ENCODE results near the gene TAS1R3. TPM values are rescaled to one million over a fixed set of nuclear protein-coding genes. Genes with fewer than 3 reads are reported as not detected.

Gene TAS1R3
- total RNA-seq, 1 donor from 2014 or later = 1.6 TPM

GRCh38 chr1:1303736-1304135, 27.3 kb upstream of the TAS1R3 start:
- Histone ChIP-seq H3K4me3 (ENCODE audit: low read length in 3 of 3) (no peak overlapping the region), H3K4me1 (ENCODE audit: control insufficient read depth in 3 of 3, insufficient read depth in 3 of 3, low read length in 3 of 3) (peaks cover 29 to 38% (median 37%) of the 10 kb centered on the region in 3 donors), H3K36me3 (ENCODE audit: control insufficient read depth in 3 of 3, insufficient read depth in 3 of 3, low read length in 3 of 3) (peaks cover 0 to 2% (median 0%) of the 10 kb centered on the region in 3 donors), H3K27ac (ENCODE audit: low read depth, low read length) (no peak overlapping the region), H3K9ac (ENCODE audit: low read depth in 1 of 3, low read length in 3 of 3) (no peak overlapping the region), H3K9me3 (ENCODE audit: control insufficient read depth in 3 of 3, low read length in 3 of 3) (no peaks in the 10 kb centered on the region), H3K27me3 (ENCODE audit: control insufficient read depth in 3 of 3, insufficient read depth in 3 of 3, low read length in 3 of 3) (no peaks in the 10 kb centered on the region)

DNA sequence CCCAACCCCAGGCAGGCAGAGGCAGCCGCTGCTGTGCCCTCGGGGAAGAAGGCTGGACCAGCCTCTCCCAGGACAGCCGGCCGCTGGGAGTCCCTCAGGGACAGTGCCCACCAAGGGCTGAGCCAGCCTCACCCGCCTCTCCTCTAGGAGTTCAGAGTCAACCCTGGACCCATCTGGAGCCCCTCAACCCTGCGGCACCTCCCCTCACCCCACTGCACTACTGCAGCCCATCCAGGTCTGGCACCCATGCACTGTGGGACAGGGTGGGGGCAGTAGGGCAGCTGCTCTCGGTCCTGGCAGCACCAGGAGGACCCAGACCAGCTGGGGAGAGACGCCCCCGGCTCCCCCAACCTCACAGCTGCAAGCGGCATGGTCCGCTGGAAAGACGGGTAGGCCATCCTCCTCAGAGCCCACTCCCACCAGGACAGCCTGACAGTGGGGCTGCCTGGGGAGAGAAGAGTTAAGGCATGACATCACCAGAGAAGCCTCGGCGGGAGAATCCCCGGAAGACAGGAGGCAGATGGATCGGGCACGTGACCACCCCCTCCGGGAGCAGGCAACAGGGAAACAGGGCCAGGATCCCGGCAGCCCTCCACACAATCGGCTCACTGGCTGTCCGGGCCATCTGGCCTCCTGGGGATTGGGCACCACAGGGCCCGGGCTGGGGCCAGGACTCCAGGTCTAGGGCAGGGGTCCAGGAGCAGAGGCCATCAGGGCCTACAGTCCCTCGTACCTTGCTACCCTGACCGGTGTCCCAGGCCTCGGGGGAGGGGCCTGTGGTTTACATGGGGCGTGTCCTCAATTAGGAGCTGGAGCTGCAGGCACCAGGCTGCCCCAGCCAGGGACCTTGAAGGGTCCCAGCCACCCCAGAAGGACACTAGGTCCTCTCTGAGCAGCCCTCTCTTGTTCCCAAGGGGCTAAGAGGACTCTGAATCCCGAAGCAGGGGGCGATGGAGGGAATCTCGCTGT, 26.5 kb upstream of the TAS1R3 start:
- H3K4me1 ChIP-seq (ENCODE audit: control insufficient read depth in 3 of 3, insufficient read depth in 3 of 3, low read length in 3 of 3) = peaks cover 36 to 45% (median 44%) of the 10 kb centered on the region in 3 donors
- H3K36me3 ChIP-seq (ENCODE audit: control insufficient read depth in 3 of 3, insufficient read depth in 3 of 3, low read length in 3 of 3) = peaks cover 0 to 2% (median 0%) of the 10 kb centered on the region in 3 donors
- H3K4me3 ChIP-seq (ENCODE audit: low read length in 3 of 3) = peak overlapping the region; percentile 60 to 82 (median 68)
- no peaks in the 10 kb centered on the region for H3K9me3 ChIP-seq (ENCODE audit: control insufficient read depth in 3 of 3, low read length in 3 of 3)
- peak overlapping the region; percentile 57 to 89 (median 69) for H3K9ac ChIP-seq (ENCODE audit: low read depth in 1 of 3, low read length in 3 of 3)
- H3K27me3 ChIP-seq (ENCODE audit: control insufficient read depth in 3 of 3, insufficient read depth in 3 of 3, low read length in 3 of 3) = no peaks in the 10 kb centered on the region
- peak overlapping the region; percentile 68 for H3K27ac ChIP-seq (ENCODE audit: low read depth, low read length)

GRCh38 chr1:1305300-1306069, 25.6 kb upstream of the TAS1R3 start:
- peak overlapping the region; percentile 76 to 82 (median 81) for H3K4me3 ChIP-seq (ENCODE audit: low read length in 3 of 3)
- H3K4me1 ChIP-seq (ENCODE audit: control insufficient read depth in 3 of 3, insufficient read depth in 3 of 3, low read length in 3 of 3) = peaks cover 38 to 49% (median 45%) of the 10 kb centered on the region in 3 donors
- H3K27ac ChIP-seq (ENCODE audit: low read depth, low read length) = peak overlapping the region; percentile 68
- peaks cover 0 to 6% (median 4%) of the 10 kb centered on the region in 3 donors for H3K36me3 ChIP-seq (ENCODE audit: control insufficient read depth in 3 of 3, insufficient read depth in 3 of 3, low read length in 3 of 3)
- no peaks in the 10 kb centered on the region for H3K27me3 ChIP-seq (ENCODE audit: control insufficient read depth in 3 of 3, insufficient read depth in 3 of 3, low read length in 3 of 3)
- H3K9me3 ChIP-seq (ENCODE audit: control insufficient read depth in 3 of 3, low read length in 3 of 3) = no peaks in the 10 kb centered on the region
- peak overlapping the region; percentile 69 to 89 (median 72) for H3K9ac ChIP-seq (ENCODE audit: low read depth in 1 of 3, low read length in 3 of 3)

GRCh38 chr1:1306070-1306660, 24.9 kb upstream of the TAS1R3 start:
- Histone ChIP-seq H3K9ac (ENCODE audit: low read depth in 1 of 3, low read length in 3 of 3) (peak overlapping the region; percentile 70 to 89 (median 72)), H3K27me3 (ENCODE audit: control insufficient read depth in 3 of 3, insufficient read depth in 3 of 3, low read length in 3 of 3) (no peaks in the 10 kb centered on the region), H3K36me3 (ENCODE audit: control insufficient read depth in 3 of 3, insufficient read depth in 3 of 3, low read length in 3 of 3) (peaks cover 2 to 10% (median 8%) of the 10 kb centered on the region in 3 donors), H3K4me1 (ENCODE audit: control insufficient read depth in 3 of 3, insufficient read depth in 3 of 3, low read length in 3 of 3) (peaks cover 38 to 49% (median 45%) of the 10 kb centered on the region in 3 donors), H3K4me3 (ENCODE audit: low read length in 3 of 3) (peak overlapping the region; percentile 76 to 82 (median 81)), H3K27ac (ENCODE audit: low read depth, low read length) (peak overlapping the region; percentile 68), H3K9me3 (ENCODE audit: control insufficient read depth in 3 of 3, low read length in 3 of 3) (no peaks in the 10 kb centered on the region)

DNA sequence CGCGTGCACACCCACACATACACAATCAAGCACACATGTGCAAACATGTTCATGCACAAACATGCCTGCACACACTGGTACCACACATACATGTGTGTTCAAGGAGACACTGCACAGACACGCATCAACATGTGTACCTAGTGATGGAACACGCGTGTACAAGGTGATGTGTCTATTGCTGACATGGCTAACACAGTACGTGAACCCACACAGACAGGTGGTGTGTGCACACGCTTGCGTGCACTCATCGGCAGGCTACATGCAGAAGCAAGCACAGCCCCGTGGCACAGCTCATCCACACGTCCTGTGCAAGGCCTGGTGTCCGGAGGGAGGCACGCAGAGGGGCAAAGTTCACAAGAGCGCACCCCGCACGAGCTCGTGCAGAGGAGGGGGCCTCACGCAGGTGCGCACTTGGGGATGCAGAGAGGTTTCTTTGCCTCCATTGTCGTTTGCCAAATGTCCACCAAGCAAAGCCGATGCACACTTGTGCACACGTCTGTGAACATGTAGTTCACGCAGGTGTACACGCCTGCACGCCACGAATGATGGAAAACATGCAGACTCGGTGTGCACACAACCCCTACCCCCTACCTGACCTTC, 24.3 kb upstream of the TAS1R3 start:
- H3K9ac ChIP-seq (ENCODE audit: low read depth in 1 of 3, low read length in 3 of 3) = peak overlapping the region; percentile 70 to 89 (median 72)
- H3K9me3 ChIP-seq (ENCODE audit: control insufficient read depth in 3 of 3, low read length in 3 of 3) = no peaks in the 10 kb centered on the region
- H3K36me3 ChIP-seq (ENCODE audit: control insufficient read depth in 3 of 3, insufficient read depth in 3 of 3, low read length in 3 of 3) = peaks cover 8 to 16% (median 13%) of the 10 kb centered on the region in 3 donors
- peaks cover 38 to 49% (median 45%) of the 10 kb centered on the region in 3 donors for H3K4me1 ChIP-seq (ENCODE audit: control insufficient read depth in 3 of 3, insufficient read depth in 3 of 3, low read length in 3 of 3)
- H3K27ac ChIP-seq (ENCODE audit: low read depth, low read length) = no peak overlapping the region
- H3K4me3 ChIP-seq (ENCODE audit: low read length in 3 of 3) = peak overlapping the region; percentile 76 to 82 (median 81)
- H3K27me3 ChIP-seq (ENCODE audit: control insufficient read depth in 3 of 3, insufficient read depth in 3 of 3, low read length in 3 of 3) = no peaks in the 10 kb centered on the region

GRCh38 chr1:1307261-1307922, 23.7 kb upstream of the TAS1R3 start:
- H3K27ac ChIP-seq (ENCODE audit: low read depth, low read length) = peak overlapping the region; percentile 44
- no peaks in the 10 kb centered on the region for H3K27me3 ChIP-seq (ENCODE audit: control insufficient read depth in 3 of 3, insufficient read depth in 3 of 3, low read length in 3 of 3)
- H3K4me1 ChIP-seq (ENCODE audit: control insufficient read depth in 3 of 3, insufficient read depth in 3 of 3, low read length in 3 of 3) = peaks cover 38 to 49% (median 45%) of the 10 kb centered on the region in 3 donors
- peaks cover 10 to 20% (median 14%) of the 10 kb centered on the region in 3 donors for H3K36me3 ChIP-seq (ENCODE audit: control insufficient read depth in 3 of 3, insufficient read depth in 3 of 3, low read length in 3 of 3)
- no peaks in the 10 kb centered on the region for H3K9me3 ChIP-seq (ENCODE audit: control insufficient read depth in 3 of 3, low read length in 3 of 3)
- peak overlapping the region; percentile 70 to 89 (median 72) for H3K9ac ChIP-seq (ENCODE audit: low read depth in 1 of 3, low read length in 3 of 3)
- peak overlapping the region; percentile 76 to 82 (median 81) for H3K4me3 ChIP-seq (ENCODE audit: low read length in 3 of 3)

DNA sequence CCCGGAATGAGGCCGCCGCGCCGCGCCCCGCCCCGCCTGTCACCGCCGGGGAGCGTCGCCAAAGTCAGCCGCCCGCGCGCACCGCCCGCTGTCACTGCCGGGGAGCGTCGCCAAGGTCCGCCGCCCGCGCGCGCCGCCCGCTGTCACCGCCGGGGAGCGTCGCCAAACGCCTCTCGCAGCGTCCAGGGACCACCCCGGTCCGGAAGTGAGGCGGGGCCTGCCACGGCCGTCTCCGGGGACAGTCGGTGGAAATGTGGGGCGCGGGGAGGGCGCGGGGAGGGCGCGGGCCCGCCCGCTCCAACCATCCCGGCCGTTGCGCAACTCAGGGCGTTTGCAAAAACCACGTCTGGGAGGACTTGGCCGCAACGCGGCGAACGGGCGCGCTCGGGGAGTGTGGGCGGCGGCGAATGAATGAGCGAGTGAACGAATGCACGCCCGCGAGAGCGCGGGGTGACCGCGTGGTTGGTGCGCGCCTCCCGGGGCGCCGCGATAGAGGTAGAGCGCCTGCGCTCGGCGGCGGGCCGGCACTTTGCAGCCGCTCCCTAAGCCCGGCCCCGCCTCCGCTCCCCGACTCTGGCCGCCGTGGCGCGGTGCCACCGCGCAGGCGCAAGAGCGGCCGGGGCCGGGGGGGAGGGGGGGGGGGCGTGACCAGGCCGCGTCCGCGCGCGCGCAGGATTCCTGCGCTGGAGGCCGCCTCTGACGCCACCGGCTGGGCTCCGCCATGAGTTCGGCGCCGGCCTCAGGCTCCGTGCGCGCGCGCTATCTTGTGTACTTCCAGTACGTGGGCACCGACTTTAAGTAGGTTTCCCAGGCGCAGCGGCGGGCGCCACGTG, 22.9 kb upstream of the TAS1R3 start, which contains the start of the genes ACAP3 and PUSL1:
ACAP3 (minus strand) TSS at position 8 of the 833 bp plus-strand sequence. CDS start 115 bp downstream, outside the sequence.
PUSL1 (plus strand) TSS at position 675 of the 833 bp plus-strand sequence; CDS start at position 722, 47 bp downstream.
- peaks cover 17 to 24% (median 20%) of the 10 kb centered on the region in 3 donors for H3K36me3 ChIP-seq (ENCODE audit: control insufficient read depth in 3 of 3, insufficient read depth in 3 of 3, low read length in 3 of 3)
- H3K9ac ChIP-seq (ENCODE audit: low read depth in 1 of 3, low read length in 3 of 3) = peak within 1 kb of the TSS; percentile 77 to 89 (median 85)
- no peaks in the 10 kb centered on the region for H3K27me3 ChIP-seq (ENCODE audit: control insufficient read depth in 3 of 3, insufficient read depth in 3 of 3, low read length in 3 of 3)
- peaks cover 42 to 54% (median 52%) of the 10 kb centered on the region in 3 donors for H3K4me1 ChIP-seq (ENCODE audit: control insufficient read depth in 3 of 3, insufficient read depth in 3 of 3, low read length in 3 of 3)
- H3K9me3 ChIP-seq (ENCODE audit: control insufficient read depth in 3 of 3, low read length in 3 of 3) = no peaks in the 10 kb centered on the region
- H3K27ac ChIP-seq (ENCODE audit: low read depth, low read length) = peak within 1 kb of the TSS; percentile 90
- H3K4me3 ChIP-seq (ENCODE audit: low read length in 3 of 3) = peak within 1 kb of the TSS; percentile 76 to 82 (median 81)

- Histone ChIP-seq H3K27ac (ENCODE audit: low read depth, low read length) (peak overlapping the region; percentile 84), H3K36me3 (ENCODE audit: control insufficient read depth in 3 of 3, insufficient read depth in 3 of 3, low read length in 3 of 3) (peaks cover 24 to 31% (median 26%) of the 10 kb centered on the region in 3 donors), H3K27me3 (ENCODE audit: control insufficient read depth in 3 of 3, insufficient read depth in 3 of 3, low read length in 3 of 3) (no peaks in the 10 kb centered on the region), H3K4me1 (ENCODE audit: control insufficient read depth in 3 of 3, insufficient read depth in 3 of 3, low read length in 3 of 3) (peaks cover 48 to 60% (median 57%) of the 10 kb centered on the region in 3 donors), H3K9ac (ENCODE audit: low read depth in 1 of 3, low read length in 3 of 3) (peak overlapping the region; percentile 61 to 86 (median 85)), H3K4me3 (ENCODE audit: low read length in 3 of 3) (peak overlapping the region; percentile 54 to 78 (median 77)), H3K9me3 (ENCODE audit: control insufficient read depth in 3 of 3, low read length in 3 of 3) (no peaks in the 10 kb centered on the region)
These were observed 22.3 kb upstream of the TAS1R3 start for GRCh38 chr1:1308756-1309250.
